ENCODE data around the gene HSPA2. TPM values are rescaled to one million over a fixed set of nuclear protein-coding genes. Genes with fewer than 3 reads are reported as not detected.

HSPA2 gene
- total and polyA plus RNA-seq, 2 of the 13 experiments (the other 11 are each of a cell fraction or from before 2014, with no cell fraction given) = 0.15 to 0.27 TPM

DNA sequence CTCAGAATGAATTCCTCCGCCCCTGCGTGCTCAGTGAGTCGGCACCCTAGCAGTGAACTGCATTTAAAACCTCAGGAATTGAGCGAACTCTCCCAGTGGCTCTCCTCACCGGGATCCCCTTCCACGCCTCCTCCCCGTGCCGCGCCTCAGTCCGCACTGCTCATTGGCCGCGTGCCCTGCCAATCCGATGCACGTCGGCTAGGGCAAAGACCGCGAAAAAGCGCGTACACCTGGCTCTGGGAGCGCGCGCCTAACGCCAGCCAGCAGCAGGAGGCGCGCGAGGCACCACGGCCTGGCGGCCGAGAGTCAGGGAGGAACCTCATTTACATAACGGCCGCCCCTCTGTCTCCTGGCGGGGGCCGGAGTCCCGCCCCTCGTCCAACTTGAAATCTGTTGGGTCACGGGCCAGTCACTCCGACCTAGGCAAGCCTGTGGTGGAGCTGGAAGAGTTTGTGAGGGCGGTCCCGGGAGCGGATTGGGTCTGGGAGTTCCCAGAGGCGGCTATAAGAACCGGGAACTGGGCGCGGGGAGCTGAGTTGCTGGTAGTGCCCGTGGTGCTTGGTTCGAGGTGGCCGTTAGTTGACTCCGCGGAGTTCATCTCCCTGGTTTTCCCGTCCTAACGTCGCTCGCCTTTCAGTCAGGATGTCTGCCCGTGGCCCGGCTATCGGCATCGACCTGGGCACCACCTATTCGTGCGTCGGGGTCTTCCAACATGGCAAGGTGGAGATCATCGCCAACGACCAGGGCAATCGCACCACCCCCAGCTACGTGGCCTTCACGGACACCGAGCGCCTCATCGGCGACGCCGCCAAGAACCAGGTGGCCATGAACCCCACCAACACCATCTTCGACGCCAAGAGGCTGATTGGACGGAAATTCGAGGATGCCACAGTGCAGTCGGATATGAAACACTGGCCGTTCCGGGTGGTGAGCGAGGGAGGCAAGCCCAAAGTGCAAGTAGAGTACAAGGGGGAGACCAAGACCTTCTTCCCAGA is at the start of gene HSPA2 (continued):
- TF ChIP-seq PHF21A (CRISPR knock-in tag; IDR thresholded peaks at IDR 0.05) (peak; percentile 20; the same call in 1 of the 2 replicates), ZNF709 (CRISPR knock-in tag; IDR thresholded peaks at IDR 0.05) (0 out of 2 replicates have a peak, but pooled peaks have one; percentile 19), ZNF24 (IDR thresholded peaks at IDR 0.05) (no peak), ZNF883 (CRISPR knock-in tag; IDR thresholded peaks at IDR 0.05; ENCODE audit: not compliant biosample characterization) (no peak), DR1 (CRISPR knock-in tag; IDR thresholded peaks at IDR 0.05) (peak; percentile 48; the same call in 1 of the 2 replicates), RNF2 (conservative IDR thresholded peaks at IDR 0.05; ENCODE audit: low read depth) (0 out of 2 replicates have a peak, but pooled peaks have one; percentile 41), THRA (CRISPR knock-in tag; IDR thresholded peaks at IDR 0.05; ENCODE audit: borderline replicate concordance) (peak; percentile 34; the same call in 1 of the 2 replicates), HDAC2 (CRISPR knock-in tag; IDR thresholded peaks at IDR 0.05) (peak; percentile 28; the same call in 1 of the 2 replicates), ZNF343 (CRISPR knock-in tag; IDR thresholded peaks at IDR 0.05) (no peak), RBM39 (IDR thresholded peaks at IDR 0.05; ENCODE audit: low read depth, low read length, poor library complexity, severe bottlenecking) (peak; percentile 53), RBAK (CRISPR knock-in tag; IDR thresholded peaks at IDR 0.05) (no peak), ZNF432 (CRISPR knock-in tag; IDR thresholded peaks at IDR 0.05; ENCODE audit: borderline replicate concordance) (no peak), HINFP (CRISPR knock-in tag; IDR thresholded peaks at IDR 0.05; ENCODE audit: low read depth) (no peak), ESRRA (CRISPR knock-in tag; IDR thresholded peaks at IDR 0.05; ENCODE audit: low read depth) (no peak; the same call in 1 of the 2 replicates), ZNF446 (CRISPR knock-in tag; IDR thresholded peaks at IDR 0.05) (no peak), MXI1 (IDR thresholded peaks at IDR 0.05; ENCODE audit: borderline replicate concordance, low read depth, low read length) (peak; percentile 25; the same call in 1 of the 3 replicates), NKX3-1 (CRISPR knock-in tag; IDR thresholded peaks at IDR 0.05) (no peak), SATB2 (CRISPR knock-in tag; IDR thresholded peaks at IDR 0.05) (no peak), MBNL3 (CRISPR knock-in tag; conservative IDR thresholded peaks at IDR 0.05) (no peak)
- TF ChIP-seq, protein P1, sequence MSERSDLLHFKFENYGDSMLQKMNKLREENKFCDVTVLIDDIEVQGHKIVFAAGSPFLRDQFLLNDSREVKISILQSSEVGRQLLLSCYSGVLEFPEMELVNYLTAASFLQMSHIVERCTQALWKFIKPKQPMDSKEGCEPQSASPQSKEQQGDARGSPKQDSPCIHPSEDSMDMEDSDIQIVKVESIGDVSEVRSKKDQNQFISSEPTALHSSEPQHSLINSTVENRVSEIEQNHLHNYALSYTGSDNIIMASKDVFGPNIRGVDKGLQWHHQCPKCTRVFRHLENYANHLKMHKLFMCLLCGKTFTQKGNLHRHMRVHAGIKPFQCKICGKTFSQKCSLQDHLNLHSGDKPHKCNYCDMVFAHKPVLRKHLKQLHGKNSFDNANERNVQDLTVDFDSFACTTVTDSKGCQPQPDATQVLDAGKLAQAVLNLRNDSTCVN (CRISPR knock-in tag; IDR thresholded peaks at IDR 0.05; ENCODE audit: borderline replicate concordance) = no peak
- TF ChIP-seq, protein P2, sequence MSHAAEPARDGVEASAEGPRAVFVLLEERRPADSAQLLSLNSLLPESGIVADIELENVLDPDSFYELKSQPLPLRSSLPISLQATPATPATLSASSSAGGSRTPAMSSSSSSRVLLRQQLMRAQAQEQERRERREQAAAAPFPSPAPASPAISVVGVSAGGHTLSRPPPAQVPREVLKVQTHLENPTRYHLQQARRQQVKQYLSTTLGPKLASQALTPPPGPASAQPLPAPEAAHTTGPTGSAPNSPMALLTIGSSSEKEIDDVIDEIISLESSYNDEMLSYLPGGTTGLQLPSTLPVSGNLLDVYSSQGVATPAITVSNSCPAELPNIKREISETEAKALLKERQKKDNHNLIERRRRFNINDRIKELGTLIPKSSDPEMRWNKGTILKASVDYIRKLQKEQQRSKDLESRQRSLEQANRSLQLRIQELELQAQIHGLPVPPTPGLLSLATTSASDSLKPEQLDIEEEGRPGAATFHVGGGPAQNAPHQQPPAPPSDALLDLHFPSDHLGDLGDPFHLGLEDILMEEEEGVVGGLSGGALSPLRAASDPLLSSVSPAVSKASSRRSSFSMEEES (CRISPR knock-in tag; IDR thresholded peaks at IDR 0.05) = no peak
- TF ChIP-seq, protein P3, sequence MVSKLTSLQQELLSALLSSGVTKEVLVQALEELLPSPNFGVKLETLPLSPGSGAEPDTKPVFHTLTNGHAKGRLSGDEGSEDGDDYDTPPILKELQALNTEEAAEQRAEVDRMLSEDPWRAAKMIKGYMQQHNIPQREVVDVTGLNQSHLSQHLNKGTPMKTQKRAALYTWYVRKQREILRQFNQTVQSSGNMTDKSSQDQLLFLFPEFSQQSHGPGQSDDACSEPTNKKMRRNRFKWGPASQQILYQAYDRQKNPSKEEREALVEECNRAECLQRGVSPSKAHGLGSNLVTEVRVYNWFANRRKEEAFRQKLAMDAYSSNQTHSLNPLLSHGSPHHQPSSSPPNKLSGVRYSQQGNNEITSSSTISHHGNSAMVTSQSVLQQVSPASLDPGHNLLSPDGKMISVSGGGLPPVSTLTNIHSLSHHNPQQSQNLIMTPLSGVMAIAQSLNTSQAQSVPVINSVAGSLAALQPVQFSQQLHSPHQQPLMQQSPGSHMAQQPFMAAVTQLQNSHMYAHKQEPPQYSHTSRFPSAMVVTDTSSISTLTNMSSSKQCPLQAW (CRISPR knock-in tag; IDR thresholded peaks at IDR 0.05) = peak; percentile 50
